Transverse colon (tissue), 4 donors: ENCODE results near the gene TPRG1L. TPM values are rescaled to one million over a fixed set of nuclear protein-coding genes. Genes with fewer than 3 reads are reported as not detected.

Experiments
- DNase-seq: peaks from one replicate; pipeline ENCODE4 v3.0.0-alpha.2; 2019
- H3K27ac ChIP-seq, 4 donors: fragments of 200-600 bp; sonication (generic); 2 replicates each; pipeline ENCODE4 v1.5.1; 2016 to 2018; ENCODE audit warnings: inconsistent platforms in 4 of 4
- H3K27me3 ChIP-seq: fragments of 200-600 bp; sonication (generic); 2 replicates; pipeline ENCODE4 v1.5.1; 2017; ENCODE audit warnings: inconsistent platforms
- H3K36me3 ChIP-seq, 4 donors: fragments of 200-600 bp; sonication (generic); 2 replicates each; pipeline ENCODE4 v1.5.1; 2017 to 2019; ENCODE audit warnings: inconsistent platforms in 4 of 4
- H3K4me1 ChIP-seq, 4 donors: fragments of 200-600 bp; sonication (generic); 2 replicates each; pipeline ENCODE4 v1.5.1; 2017 to 2020; ENCODE audit warnings: inconsistent platforms in 4 of 4
- H3K4me3 ChIP-seq, 4 donors: fragments of 200-600 bp; sonication (generic); 1 replicate in 1 of 4; 2 replicates in 3 of 4; pipeline versions ENCODE4 v1.5.1 to v1.6.1; 2017 to 2019; ENCODE audit warnings: inconsistent platforms in 4 of 4
- H3K9me3 ChIP-seq, 2 donors: fragments of 200-600 bp; sonication (generic); 2 replicates each; pipeline ENCODE4 v1.5.1; 2017 to 2019; ENCODE audit warnings: inconsistent platforms in 2 of 2
- EP300 ChIP-seq: sonication (generic); formaldehyde crosslinking; IDR thresholded peaks from one replicate; pipeline ENCODE4 v1.6.1; 2017; ENCODE audit warnings: antibody characterized with exemption, low read depth
- POLR2A ChIP-seq: fragments of 450-650 bp; IDR thresholded peaks from one replicate; pipeline ENCODE4 v1.6.1; 2016; ENCODE audit warnings: antibody characterized with exemption, mild to moderate bottlenecking, moderate library complexity
- POLR2AphosphoS5 ChIP-seq, 3 donors: sonication (generic); formaldehyde crosslinking; IDR thresholded peaks; one replicate each; pipeline ENCODE4 v1.6.1; 2016; ENCODE audit warnings: antibody characterized with exemption in 3 of 3
- whole genome bisulfite sequencing, 2 donors: methylation state at CpG; one replicate each; pipeline ENCODE4 v1.1.5; 2018; ENCODE audit warnings: low coverage in 1 of 2; 5-methylcytosine and 5-hydroxymethylcytosine counted together
- in situ Hi-C, 4 donors: fragments of 200-750 bp; cut with MboI; loops; one replicate each; pipeline versions ENCODE4 v1.15.0 to v1.15.1; 2017; ENCODE audit warnings: low sequenced_read_pairs in 3 of 4, low pct_ligation_motif_present in 1 of 4, low pct_unique_long_range_greater_than_20kb in 1 of 4
- intact Hi-C: fragments of 100-400 bp; cut with DNase I; formaldehyde crosslinking; loops from one replicate; pipeline ENCODE4 v1.15.1; 2023; ENCODE audit warnings: low total_unique reads
- total RNA-seq, 4 donors: library from RNA; depleted of rRNA; stranded (reverse); fragments of >200 nt; gene quantifications; one replicate each; pipeline ENCODE4 v1.1.0, GENCODE V29; 2016
- TF ChIP-seq, protein P1 (sequence below), 5 experiments: fragments of 200-600 bp in 3 of 5; fragments of 450-650 bp in 2 of 5; sonication (generic) in 3 of 5; IDR thresholded peaks; 1 replicate in 2 of 5; 2 replicates in 3 of 5; pipeline ENCODE4 v1.5.1; 2016 to 2017; ENCODE audit warnings: antibody characterized with exemption in 5 of 5, inconsistent platforms in 3 of 5, mild to moderate bottlenecking in 2 of 5, moderate library complexity in 1 of 5

TPRG1L gene
- total RNA-seq, 4 donors from 2014 or later, result 24.5 to 86.8 (median 56.0) TPM

DNA sequence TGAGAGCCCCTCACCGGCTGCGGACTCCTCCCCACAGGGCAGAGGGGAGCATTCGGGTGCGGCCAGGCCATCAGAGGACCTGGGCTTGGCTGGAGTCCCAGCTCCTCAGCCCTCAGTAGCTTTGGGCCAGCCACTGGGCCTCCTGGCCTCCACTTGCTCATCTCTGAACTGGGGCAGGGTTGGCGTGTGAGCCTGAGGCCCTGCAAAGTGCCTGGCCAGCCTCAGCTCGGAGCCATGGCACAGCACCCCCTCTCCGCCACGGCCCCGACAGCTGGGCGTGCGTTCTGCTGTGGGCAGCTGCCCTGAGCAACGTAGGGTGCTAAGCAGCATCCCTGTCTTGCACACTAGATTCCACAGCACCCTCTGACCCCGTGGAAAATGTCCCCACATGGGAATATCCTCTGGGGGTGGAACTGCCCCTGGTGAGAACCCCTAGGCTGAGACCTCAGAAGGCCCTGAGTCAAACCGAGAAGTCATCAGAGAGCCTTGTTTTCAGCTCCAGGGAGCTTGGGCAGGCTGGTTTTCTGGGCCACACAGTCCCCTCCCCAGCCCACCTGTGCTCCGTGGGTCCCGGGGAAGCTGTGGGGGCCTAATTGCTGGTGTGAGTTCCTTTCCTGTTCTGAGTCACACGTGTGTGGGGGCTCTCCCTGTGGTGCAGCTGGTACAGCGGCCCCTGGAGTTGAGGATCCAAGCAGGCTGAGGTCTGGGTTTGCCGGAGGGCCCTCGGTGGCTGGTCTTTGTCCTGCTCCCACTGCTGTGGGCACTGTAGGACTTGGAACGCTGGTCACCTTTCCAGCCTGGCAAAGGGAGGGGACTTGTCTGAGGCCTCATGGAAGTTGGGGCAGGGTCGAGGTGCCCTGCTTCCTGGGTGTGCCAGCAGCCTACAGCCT, 52.0 kb downstream of the TPRG1L start:
- Histone ChIP-seq H3K27me3 (peaks cover 19% of the 10 kb centered on the region), H3K9me3 (no peaks in the 10 kb centered on the region), H3K4me1 (peaks cover 0 to 3% (median 0%) of the 10 kb centered on the region in 4 donors), H3K36me3 (no peaks in the 10 kb centered on the region), H3K27ac (no peak overlapping the region), H3K4me3 (no peak overlapping the region)
- 60% methylated on average over 19 of the region's 22 CpGs; no CpG with 5 or more reads in 1 of the 2 donors for WGBS, 2 donors
- intact Hi-C loops (no loop called here), in situ Hi-C loops (no loop called here)
- DNase-seq, result no peak
- TF ChIP-seq POLR2A, result no peak
- TF ChIP-seq EP300, result no peak
- no peak for TF ChIP-seq POLR2AphosphoS5 (IDR thresholded peaks at IDR 0.05)
- TF ChIP-seq, protein P1, sequence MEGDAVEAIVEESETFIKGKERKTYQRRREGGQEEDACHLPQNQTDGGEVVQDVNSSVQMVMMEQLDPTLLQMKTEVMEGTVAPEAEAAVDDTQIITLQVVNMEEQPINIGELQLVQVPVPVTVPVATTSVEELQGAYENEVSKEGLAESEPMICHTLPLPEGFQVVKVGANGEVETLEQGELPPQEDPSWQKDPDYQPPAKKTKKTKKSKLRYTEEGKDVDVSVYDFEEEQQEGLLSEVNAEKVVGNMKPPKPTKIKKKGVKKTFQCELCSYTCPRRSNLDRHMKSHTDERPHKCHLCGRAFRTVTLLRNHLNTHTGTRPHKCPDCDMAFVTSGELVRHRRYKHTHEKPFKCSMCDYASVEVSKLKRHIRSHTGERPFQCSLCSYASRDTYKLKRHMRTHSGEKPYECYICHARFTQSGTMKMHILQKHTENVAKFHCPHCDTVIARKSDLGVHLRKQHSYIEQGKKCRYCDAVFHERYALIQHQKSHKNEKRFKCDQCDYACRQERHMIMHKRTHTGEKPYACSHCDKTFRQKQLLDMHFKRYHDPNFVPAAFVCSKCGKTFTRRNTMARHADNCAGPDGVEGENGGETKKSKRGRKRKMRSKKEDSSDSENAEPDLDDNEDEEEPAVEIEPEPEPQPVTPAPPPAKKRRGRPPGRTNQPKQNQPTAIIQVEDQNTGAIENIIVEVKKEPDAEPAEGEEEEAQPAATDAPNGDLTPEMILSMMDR (IDR thresholded peaks at IDR 0.05), result no peak

DNA sequence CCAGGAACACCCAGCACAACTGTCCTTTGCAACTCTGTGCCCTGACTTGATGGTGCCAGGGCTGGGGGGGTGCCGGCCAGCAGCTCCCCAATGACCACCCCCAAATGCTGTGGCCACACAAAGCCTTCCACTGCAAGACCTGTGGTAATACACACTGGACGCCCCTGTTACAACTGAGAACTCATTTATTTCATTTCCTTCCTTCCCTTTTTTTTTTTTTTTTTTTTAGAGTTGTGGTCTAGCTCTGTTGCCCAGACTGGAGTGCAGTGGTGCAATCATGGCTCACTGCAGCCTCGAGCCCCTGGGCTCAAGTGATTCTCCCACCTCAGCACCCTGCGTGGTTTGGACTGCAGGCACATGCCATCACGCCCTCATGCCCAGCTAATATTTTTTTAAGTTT, 52.7 kb downstream of the TPRG1L start:
- Histone ChIP-seq H3K27ac (no peak overlapping the region), H3K27me3 (peaks cover 12% of the 10 kb centered on the region), H3K36me3 (no peaks in the 10 kb centered on the region), H3K9me3 (no peaks in the 10 kb centered on the region), H3K4me1 (peaks cover 0 to 3% (median 0%) of the 10 kb centered on the region in 4 donors), H3K4me3 (no peak overlapping the region)
- no peak for DNase-seq
- in situ Hi-C loops, result no loop called here
- intact Hi-C loops, result no loop called here
- TF ChIP-seq EP300 (no peak), POLR2A (no peak), POLR2AphosphoS5 (IDR thresholded peaks at IDR 0.05) (no peak)
- TF ChIP-seq, protein P1 (IDR thresholded peaks at IDR 0.05), result no peak
- WGBS, 2 donors, result 41 to 64% methylated on average over 3 to 5 of the region's 5 CpGs

DNA sequence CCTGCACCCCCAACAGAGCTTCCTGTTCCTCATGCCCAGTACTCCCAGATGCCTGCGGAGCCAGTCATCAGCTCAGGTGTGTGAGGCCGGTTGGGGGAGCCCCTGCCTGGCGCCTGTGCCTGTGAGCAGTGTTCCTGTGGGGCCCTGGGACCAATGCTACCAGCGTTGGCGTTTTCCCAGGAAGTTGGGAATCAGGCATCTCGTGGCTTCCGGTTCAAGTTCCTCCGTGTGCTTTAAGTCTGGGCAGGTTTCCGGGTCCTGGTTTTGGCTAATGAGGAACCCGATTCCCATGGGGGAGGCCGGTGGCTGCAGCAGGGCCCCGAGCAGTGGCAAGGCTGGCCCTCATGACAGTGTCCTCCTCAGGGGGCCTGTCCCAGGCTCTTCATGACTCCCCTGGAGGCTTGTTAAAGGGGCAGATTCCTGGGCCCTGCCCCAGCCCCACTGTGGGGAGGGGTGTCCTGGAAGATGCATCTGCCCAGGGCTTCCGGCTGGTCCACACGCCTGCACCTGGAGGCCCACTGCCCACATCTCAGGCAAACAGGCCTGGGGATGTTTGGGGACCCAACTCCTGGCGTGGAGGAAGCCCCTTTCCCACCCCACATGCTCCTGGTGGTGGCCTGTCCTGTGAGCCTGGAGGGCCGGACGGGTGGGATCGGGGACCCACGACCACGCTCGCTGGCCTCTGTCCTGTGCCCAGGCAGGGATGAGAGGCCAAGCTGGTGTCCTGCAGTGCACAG, 53.7 kb downstream of the TPRG1L start:
- peaks cover 0 to 3% (median 0%) of the 10 kb centered on the region in 4 donors for H3K4me1 ChIP-seq
- H3K4me3 ChIP-seq, result no peak overlapping the region
- no peak for DNase-seq
- peaks cover 9% of the 10 kb centered on the region for H3K27me3 ChIP-seq
- in situ Hi-C loops (no loop called here), intact Hi-C loops (no loop called here)
- WGBS, 2 donors, result 71% methylated on average over 18 of the region's 21 CpGs; no CpG with 5 or more reads in 1 of the 2 donors
- H3K36me3 ChIP-seq, result no peaks in the 10 kb centered on the region
- H3K27ac ChIP-seq, result no peak overlapping the region
- no peaks in the 10 kb centered on the region for H3K9me3 ChIP-seq
- TF ChIP-seq, protein P1 (IDR thresholded peaks at IDR 0.05), result no peak
- TF ChIP-seq POLR2AphosphoS5 (IDR thresholded peaks at IDR 0.05) (no peak), EP300 (no peak)

DNA sequence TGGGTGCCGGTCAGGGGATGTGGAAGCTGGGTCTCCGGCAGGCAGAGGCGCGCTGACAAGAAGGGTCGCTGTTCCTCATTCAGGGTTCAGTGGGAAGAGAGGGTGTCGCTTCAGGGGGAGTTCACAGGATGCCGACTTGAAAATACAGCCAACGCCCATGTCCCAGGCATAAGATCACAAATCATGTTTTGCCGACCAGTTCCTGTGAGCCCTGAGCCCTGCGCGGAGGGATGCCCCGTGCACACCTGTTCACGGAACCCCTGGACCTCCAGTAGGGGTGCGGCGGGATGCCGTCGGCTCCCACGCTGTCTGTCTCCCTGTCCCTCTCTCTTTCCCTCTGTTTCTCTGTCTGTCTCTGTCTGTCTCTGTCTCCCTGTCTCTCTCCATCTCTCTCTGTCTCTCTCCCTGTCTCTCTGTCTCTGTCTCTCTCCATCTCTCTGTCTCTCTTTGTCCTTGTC, 54.3 kb downstream of the TPRG1L start:
- TF ChIP-seq EP300 (no peak), POLR2AphosphoS5 (IDR thresholded peaks at IDR 0.05) (no peak), POLR2A (no peak)
- TF ChIP-seq, protein P1 (IDR thresholded peaks at IDR 0.05), result no peak

More for the DNA sequence above, 54.3 kb downstream of the TPRG1L start:
- in situ Hi-C loops, result no loop called here
- Histone ChIP-seq H3K4me1 (peaks cover 0 to 3% (median 0%) of the 10 kb centered on the region in 4 donors), H3K36me3 (no peaks in the 10 kb centered on the region), H3K9me3 (no peaks in the 10 kb centered on the region), H3K27ac (no peak overlapping the region), H3K4me3 (no peak overlapping the region), H3K27me3 (peaks cover 11% of the 10 kb centered on the region)
- 54% methylated on average over 17 of the region's 18 CpGs; no CpG with 5 or more reads in 1 of the 2 donors for WGBS, 2 donors
- intact Hi-C loops, result no loop called here
- DNase-seq, result no peak
